ENCODE data around the gene RNU4-1.

RNU4-1 gene

GRCh38 chr12:120290609-120291305 is 2.3 kb downstream of the RNU4-1 start:
- no peak for DNase-seq (ENCODE audit: low read depth in 2 of 2)

GRCh38 chr12:120287491-120287890 is 5.5 kb downstream of the RNU4-1 start:
- DNase-seq (ENCODE audit: low read depth in 2 of 2), result no peak

GRCh38 chr12:120286768-120287490 is 6.1 kb downstream of the RNU4-1 start:
- no peak for DNase-seq (ENCODE audit: low read depth in 2 of 2)

- DNase-seq (ENCODE audit: low read depth in 2 of 2), result no peak
Measured at GRCh38 chr12:120284381-120284780, 8.7 kb downstream of the RNU4-1 start.

- no peak for DNase-seq (ENCODE audit: low read depth in 2 of 2)
Measured at GRCh38 chr12:120283318-120283717, 9.7 kb downstream of the RNU4-1 start.

- DNase-seq (ENCODE audit: low read depth in 2 of 2), result no peak
Measured at GRCh38 chr12:120278137-120279069, 14.6 kb downstream of the RNU4-1 start.

- DNase-seq (ENCODE audit: low read depth in 2 of 2), result no peak
Measured at GRCh38 chr12:120276734-120277133, 16.3 kb downstream of the RNU4-1 start.

GRCh38 chr12:120267736-120268135 is 25.3 kb downstream of the RNU4-1 start:
- no peak for DNase-seq (ENCODE audit: low read depth in 2 of 2)

- DNase-seq (ENCODE audit: low read depth in 2 of 2), result no peak
Measured at GRCh38 chr12:120266180-120266870, 26.7 kb downstream of the RNU4-1 start.

GRCh38 chr12:120265473-120266179 is 27.4 kb downstream of the RNU4-1 start, which contains the start of gene PXN:
Gene PXN (minus strand): TSS chr12:120265730. CDS start chr12:120265629, 101 bp downstream.
- peak; percentile 81 to 90 for DNase-seq (ENCODE audit: low read depth in 2 of 2)

GRCh38 chr12:120264904-120265472 is 28.0 kb downstream of the RNU4-1 start:
- DNase-seq (ENCODE audit: low read depth in 2 of 2), result no peak

GRCh38 chr12:120264086-120264903 is 28.7 kb downstream of the RNU4-1 start:
- DNase-seq (ENCODE audit: low read depth in 2 of 2), result no peak

- no peak for DNase-seq (ENCODE audit: low read depth in 2 of 2)
Measured at GRCh38 chr12:120263748-120264085, 29.3 kb downstream of the RNU4-1 start.

GRCh38 chr12:120262852-120263747 is 29.9 kb downstream of the RNU4-1 start:
- DNase-seq (ENCODE audit: low read depth in 2 of 2), result no peak

- DNase-seq (ENCODE audit: low read depth in 2 of 2), result no peak
Measured at GRCh38 chr12:120261951-120262851, 30.8 kb downstream of the RNU4-1 start.

GRCh38 chr12:120260607-120261006 is 32.4 kb downstream of the RNU4-1 start:
- no peak for DNase-seq (ENCODE audit: low read depth in 2 of 2)

- no peak for DNase-seq (ENCODE audit: low read depth in 2 of 2)
Measured at GRCh38 chr12:120259418-120260202, 33.4 kb downstream of the RNU4-1 start.

Measured in stimulated activated CD8-positive, alpha-beta memory T cell treated with anti-CD3 and anti-CD28 coated beads, Interleukin-7, amount 100 ng/mL, for 1 hour (primary cell).